Stimulated activated CD8-positive, alpha-beta memory T cell treated with anti-CD3 and anti-CD28 coated beads, Interleukin-4, amount 100 ng/mL, for 1 hour (primary cell): ENCODE results near the gene PDIA5.

Experiments used
- DNase-seq, 2 donors: peaks; one replicate each; pipeline ENCODE4 v3.0.0-alpha.2; 2020; ENCODE audit warnings: low read depth in 2 of 2, low spot score in 1 of 2

The PDIA5 gene

GRCh38 chr3:123070510-123070909, 3.7 kb downstream of the PDIA5 start:
- DNase-seq, result no peak

GRCh38 chr3:123071146-123071545, 4.3 kb downstream of the PDIA5 start:
- DNase-seq, result no peak

- DNase-seq, result no peak
Measured at GRCh38 chr3:123071581-123071980, 4.8 kb downstream of the PDIA5 start.

GRCh38 chr3:123072152-123072551, 5.3 kb downstream of the PDIA5 start:
- no peak for DNase-seq

GRCh38 chr3:123072564-123072963, 5.7 kb downstream of the PDIA5 start:
- no peak for DNase-seq

- DNase-seq, result no peak
Measured at GRCh38 chr3:123075359-123075758, 8.5 kb downstream of the PDIA5 start.

- DNase-seq, result no peak
Measured at GRCh38 chr3:123076112-123076495, 9.3 kb downstream of the PDIA5 start.

GRCh38 chr3:123076496-123077418, 9.9 kb downstream of the PDIA5 start:
- no peak for DNase-seq

GRCh38 chr3:123078101-123078500, 11.3 kb downstream of the PDIA5 start:
- DNase-seq, result no peak

GRCh38 chr3:123080864-123081562, 14.2 kb downstream of the PDIA5 start:
- DNase-seq, result no peak

GRCh38 chr3:123081718-123082369, 15.0 kb downstream of the PDIA5 start:
- DNase-seq, result no peak

GRCh38 chr3:123082370-123083065, 15.7 kb downstream of the PDIA5 start:
- no peak for DNase-seq

- no peak for DNase-seq
Measured at GRCh38 chr3:123083383-123084124, 16.7 kb downstream of the PDIA5 start.

- no peak for DNase-seq
Measured at GRCh38 chr3:123084192-123084591, 17.4 kb downstream of the PDIA5 start.

- no peak for DNase-seq
Measured at GRCh38 chr3:123084738-123085237, 18.0 kb downstream of the PDIA5 start.

- DNase-seq, result no peak
Measured at GRCh38 chr3:123085293-123085931, 18.6 kb downstream of the PDIA5 start.

- DNase-seq, result no peak
Measured at GRCh38 chr3:123085932-123086627, 19.3 kb downstream of the PDIA5 start.

- no peak for DNase-seq
Measured at GRCh38 chr3:123088387-123088786, 21.6 kb downstream of the PDIA5 start.

GRCh38 chr3:123089611-123090331, 22.9 kb downstream of the PDIA5 start:
- no peak for DNase-seq
